ENCODE data around the gene SNX30.

DNA sequence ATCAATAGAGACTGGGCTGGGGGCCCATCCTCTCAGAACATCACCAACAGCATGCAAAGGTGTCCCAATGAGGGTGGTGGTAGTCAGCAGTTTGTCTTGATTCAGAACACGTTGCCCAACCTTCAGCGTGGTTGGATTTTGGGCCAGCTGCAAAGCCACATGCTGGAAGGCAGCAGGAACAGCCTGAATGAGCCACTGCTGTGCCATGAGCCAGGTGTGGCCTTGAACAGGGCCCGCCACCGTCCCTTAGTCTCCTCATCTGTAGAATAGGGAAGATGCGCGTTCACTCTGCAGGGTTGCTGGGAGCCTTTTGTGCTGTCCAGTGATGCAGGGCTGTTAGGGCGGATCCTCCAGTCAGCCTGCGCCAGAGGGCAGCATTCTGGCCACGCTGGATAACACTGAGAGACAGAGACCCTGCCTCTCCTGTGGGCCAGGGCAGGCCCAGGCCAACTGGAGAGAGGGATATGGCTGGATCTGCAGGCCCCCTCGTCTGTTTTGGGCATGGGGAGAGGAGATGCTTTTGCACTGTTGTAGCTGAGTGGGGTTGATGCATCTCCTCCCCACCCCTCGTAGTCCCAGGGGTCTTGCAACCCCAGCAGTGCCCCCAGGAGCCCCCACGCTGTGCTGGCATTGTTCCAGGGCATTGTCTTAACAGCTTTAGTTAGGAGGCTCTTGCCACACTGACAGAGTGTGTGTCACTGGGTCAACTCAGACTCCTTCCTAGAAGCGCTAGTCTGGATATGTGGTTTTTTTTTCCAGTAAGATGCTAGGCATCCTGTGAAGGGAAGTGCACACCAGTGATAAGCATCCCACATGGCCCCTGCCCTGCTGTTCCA lies 98.0 kb downstream of the SNX30 start:
- no peak for TF ChIP-seq POLR2A (IDR thresholded peaks at IDR 0.05)
- TF ChIP-seq, protein P1, sequence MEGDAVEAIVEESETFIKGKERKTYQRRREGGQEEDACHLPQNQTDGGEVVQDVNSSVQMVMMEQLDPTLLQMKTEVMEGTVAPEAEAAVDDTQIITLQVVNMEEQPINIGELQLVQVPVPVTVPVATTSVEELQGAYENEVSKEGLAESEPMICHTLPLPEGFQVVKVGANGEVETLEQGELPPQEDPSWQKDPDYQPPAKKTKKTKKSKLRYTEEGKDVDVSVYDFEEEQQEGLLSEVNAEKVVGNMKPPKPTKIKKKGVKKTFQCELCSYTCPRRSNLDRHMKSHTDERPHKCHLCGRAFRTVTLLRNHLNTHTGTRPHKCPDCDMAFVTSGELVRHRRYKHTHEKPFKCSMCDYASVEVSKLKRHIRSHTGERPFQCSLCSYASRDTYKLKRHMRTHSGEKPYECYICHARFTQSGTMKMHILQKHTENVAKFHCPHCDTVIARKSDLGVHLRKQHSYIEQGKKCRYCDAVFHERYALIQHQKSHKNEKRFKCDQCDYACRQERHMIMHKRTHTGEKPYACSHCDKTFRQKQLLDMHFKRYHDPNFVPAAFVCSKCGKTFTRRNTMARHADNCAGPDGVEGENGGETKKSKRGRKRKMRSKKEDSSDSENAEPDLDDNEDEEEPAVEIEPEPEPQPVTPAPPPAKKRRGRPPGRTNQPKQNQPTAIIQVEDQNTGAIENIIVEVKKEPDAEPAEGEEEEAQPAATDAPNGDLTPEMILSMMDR (IDR thresholded peaks at IDR 0.05) = no peak
